ENCODE data around the gene MRPS31.

The MRPS31 gene

DNA sequence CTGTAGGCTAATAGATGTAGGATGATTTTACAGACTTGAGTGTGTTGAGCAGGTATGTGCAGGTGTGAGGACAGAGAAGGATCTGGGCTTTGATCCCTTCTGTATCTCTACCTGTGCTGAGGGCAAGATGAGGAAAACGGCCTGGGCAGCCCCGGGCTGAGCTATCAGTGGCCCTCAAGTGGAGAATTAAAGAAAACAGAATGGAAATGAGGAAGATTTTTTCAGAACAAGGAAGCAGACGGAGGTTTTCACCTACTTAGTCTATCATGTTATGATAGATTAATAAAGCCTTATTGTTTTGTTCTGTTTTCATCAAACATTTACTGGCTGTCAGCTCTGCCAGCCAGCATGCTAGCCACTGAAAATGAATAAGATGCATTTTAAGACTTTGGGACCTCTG lies 82.2 kb downstream of the MRPS31 start:
- TF ChIP-seq, protein P1, sequence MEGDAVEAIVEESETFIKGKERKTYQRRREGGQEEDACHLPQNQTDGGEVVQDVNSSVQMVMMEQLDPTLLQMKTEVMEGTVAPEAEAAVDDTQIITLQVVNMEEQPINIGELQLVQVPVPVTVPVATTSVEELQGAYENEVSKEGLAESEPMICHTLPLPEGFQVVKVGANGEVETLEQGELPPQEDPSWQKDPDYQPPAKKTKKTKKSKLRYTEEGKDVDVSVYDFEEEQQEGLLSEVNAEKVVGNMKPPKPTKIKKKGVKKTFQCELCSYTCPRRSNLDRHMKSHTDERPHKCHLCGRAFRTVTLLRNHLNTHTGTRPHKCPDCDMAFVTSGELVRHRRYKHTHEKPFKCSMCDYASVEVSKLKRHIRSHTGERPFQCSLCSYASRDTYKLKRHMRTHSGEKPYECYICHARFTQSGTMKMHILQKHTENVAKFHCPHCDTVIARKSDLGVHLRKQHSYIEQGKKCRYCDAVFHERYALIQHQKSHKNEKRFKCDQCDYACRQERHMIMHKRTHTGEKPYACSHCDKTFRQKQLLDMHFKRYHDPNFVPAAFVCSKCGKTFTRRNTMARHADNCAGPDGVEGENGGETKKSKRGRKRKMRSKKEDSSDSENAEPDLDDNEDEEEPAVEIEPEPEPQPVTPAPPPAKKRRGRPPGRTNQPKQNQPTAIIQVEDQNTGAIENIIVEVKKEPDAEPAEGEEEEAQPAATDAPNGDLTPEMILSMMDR (IDR thresholded peaks at IDR 0.05; ENCODE audit: insufficient read depth, low read depth, low read length, missing control alignments), result no peak
- DNase-seq (ENCODE audit: low read depth), result no peak
- H3K4me3 ChIP-seq (ENCODE audit: low read depth, low read length), result no peak overlapping the region

DNA sequence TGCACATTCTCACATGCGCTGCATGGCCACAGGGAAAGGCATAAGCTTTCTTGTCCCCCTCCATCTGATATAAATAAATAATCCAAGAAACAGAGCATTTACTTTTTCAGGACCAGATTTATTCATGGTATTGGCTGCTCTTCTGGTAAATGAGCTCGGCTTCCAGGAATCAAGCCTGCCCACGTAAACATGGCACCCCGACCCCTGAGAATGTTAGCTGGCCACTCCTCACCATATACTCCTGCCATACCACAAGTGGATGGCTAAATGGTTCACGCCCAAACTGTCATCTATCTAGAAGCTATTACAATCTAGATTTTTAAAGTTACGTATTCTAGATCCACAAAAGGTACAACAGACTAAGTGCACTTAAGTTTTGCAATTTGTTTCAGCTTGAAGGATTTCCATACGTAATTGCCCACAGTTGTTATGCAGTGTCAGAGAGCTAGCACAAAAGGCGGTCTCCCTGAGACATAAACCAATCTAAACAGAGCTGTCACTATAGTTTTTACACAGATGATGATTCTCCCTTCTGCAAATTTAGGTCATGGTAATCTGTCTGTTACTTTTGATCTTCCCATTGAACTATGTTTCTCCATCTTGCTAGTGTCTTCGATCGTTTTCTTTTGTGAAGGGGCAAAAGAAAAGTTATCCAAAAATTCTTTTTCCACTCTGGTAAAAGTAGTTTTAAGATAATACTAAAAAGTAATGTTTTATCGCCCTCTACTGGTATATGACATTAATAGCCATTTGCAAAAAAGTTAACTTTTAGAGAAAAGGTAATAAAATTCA lies 88.3 kb downstream of the MRPS31 start:
- peak; percentile 21 for DNase-seq (ENCODE audit: low read depth)
- H3K4me3 ChIP-seq (ENCODE audit: low read depth, low read length), result no peak overlapping the region
- TF ChIP-seq, protein P1 (IDR thresholded peaks at IDR 0.05; ENCODE audit: insufficient read depth, low read depth, low read length, missing control alignments), result peak; percentile 26

DNA sequence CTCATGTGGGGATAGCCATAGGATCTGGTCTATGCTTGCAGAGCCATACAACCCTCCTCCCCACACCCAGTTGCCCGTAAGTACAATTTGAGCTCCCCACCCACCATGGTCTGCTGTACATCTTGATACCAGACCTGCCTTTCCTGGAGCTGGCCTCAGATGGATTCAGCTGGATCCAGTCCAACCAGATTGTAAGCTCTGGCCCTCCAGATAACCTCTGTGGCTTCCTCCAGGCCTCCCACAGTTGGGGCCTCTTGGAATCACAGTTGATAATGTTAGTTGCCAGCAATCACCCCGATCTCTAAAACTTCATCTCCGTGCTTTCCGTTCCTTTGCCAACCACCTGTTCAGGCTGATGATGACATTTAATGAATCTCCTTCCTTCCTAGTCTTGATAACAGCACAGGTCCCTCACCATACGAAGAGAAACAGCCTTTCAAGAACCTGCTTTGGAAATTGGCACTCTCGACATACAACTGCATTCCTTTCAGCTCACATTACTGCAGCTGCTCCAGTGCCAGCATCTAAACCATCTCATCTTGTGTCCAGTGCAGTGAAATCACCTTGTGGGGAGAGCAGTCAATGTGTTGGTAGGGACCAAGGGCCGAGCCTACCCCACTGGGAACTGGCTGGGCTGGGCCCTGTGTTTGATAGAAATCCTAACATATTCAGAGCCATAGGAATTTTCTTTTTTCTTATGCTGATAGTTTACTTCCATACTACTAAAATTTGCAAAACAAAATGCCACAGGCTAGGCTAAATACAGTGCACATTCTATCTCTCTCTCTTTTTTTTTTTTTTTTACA lies 89.4 kb downstream of the MRPS31 start:
- no peak for DNase-seq (ENCODE audit: low read depth)
- TF ChIP-seq, protein P1 (IDR thresholded peaks at IDR 0.05; ENCODE audit: insufficient read depth, low read depth, low read length, missing control alignments), result no peak
- no peak overlapping the region for H3K4me3 ChIP-seq (ENCODE audit: low read depth, low read length)

DNA sequence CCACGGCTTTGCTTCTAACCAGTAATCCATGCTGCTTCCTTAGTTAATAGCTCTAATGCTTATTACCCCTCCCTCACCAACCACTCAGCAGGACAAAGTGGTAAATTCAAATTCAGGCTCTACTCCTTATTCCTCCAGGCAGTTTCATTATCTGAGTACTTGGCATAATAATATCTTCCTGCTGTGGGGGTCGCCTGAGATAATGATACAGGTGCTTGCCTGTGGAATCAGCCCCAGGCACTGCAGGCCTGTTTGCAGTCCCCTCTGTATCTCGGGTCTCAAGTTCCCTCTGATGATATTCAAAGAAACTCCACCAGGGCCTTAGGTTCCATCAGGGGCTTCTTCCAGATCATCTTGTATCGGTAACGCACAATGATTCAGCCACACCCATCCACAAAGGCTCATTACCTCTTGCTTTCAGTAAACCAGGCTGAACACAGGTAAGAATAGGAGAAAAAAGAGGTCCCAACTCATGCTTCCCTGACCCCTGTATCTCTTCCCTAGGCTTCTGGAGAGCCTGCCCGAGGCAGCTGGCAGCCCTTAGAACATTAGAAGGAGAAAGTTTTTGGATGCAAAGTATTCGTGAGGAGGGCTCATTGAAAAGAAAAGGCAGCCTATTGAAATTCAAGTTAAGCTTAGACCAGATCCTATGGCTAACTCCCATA lies 90.2 kb downstream of the MRPS31 start:
- H3K4me3 ChIP-seq (ENCODE audit: low read depth, low read length), result no peak overlapping the region
- no peak for DNase-seq (ENCODE audit: low read depth)
- TF ChIP-seq, protein P1 (IDR thresholded peaks at IDR 0.05; ENCODE audit: insufficient read depth, low read depth, low read length, missing control alignments), result no peak

DNA sequence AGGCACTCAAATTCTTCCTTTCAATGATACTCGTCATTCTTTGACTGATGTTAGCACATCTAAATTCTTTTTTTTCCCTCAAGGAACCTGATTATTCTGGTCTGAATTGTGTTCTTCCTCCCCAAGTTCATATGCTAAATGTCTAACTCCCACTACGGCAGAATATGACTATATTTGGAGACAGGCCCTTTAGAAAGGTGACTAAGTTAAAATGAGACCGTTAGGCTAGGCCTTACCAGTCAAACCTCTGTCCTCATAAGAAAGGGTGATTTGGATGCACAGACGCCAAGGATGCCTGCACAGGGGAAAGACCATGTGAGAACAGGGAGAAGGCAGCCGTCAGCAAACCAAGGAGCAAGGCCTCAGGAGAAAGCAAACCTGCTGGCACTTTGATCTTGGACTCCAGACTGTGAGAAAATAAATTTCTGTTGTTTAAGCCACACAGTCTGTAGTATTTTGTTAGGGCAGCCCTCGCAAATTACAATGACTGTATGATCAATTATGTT lies 91.5 kb downstream of the MRPS31 start:
- TF ChIP-seq, protein P1 (IDR thresholded peaks at IDR 0.05; ENCODE audit: insufficient read depth, low read depth, low read length, missing control alignments), result no peak
- no peak for DNase-seq (ENCODE audit: low read depth)
- no peak overlapping the region for H3K4me3 ChIP-seq (ENCODE audit: low read depth, low read length)
